ENCODE data around the gene CA10.

Gene CA10

GRCh38 chr17:51833620-51834019, 324.9 kb downstream of the CA10 start:
- H3K4me3 Mint-ChIP-seq, result no peak overlapping the region
- no peaks in the 10 kb centered on the region for H3K4me1 Mint-ChIP-seq (ENCODE audit: low read depth)
- H3K27me3 Mint-ChIP-seq (ENCODE audit: low read depth), result peaks cover 7% of the 10 kb centered on the region
- DNase-seq (ENCODE audit: low spot score), result no peak
- H3K27ac Mint-ChIP-seq, result no peak overlapping the region
- no peaks in the 10 kb centered on the region for H3K9me3 Mint-ChIP-seq
- H3K36me3 Mint-ChIP-seq (ENCODE audit: low read depth), result no peaks in the 10 kb centered on the region

GRCh38 chr17:51833045-51833444, 325.5 kb downstream of the CA10 start:
- Mint-ChIP-seq H3K4me1 (ENCODE audit: low read depth) (no peaks in the 10 kb centered on the region), H3K9me3 (no peaks in the 10 kb centered on the region), H3K4me3 (no peak overlapping the region), H3K36me3 (ENCODE audit: low read depth) (no peaks in the 10 kb centered on the region), H3K27ac (no peak overlapping the region), H3K27me3 (ENCODE audit: low read depth) (peaks cover 7% of the 10 kb centered on the region)
- no peak for DNase-seq (ENCODE audit: low spot score)

- Mint-ChIP-seq H3K4me1 (ENCODE audit: low read depth) (no peaks in the 10 kb centered on the region), H3K27ac (no peak overlapping the region), H3K4me3 (no peak overlapping the region), H3K27me3 (ENCODE audit: low read depth) (peaks cover 3% of the 10 kb centered on the region), H3K36me3 (ENCODE audit: low read depth) (no peaks in the 10 kb centered on the region), H3K9me3 (no peaks in the 10 kb centered on the region)
- no peak for DNase-seq (ENCODE audit: low spot score)
Observed at GRCh38 chr17:51830886-51831285, 327.6 kb downstream of the CA10 start.

- H3K27ac Mint-ChIP-seq, result no peak overlapping the region
- DNase-seq (ENCODE audit: low spot score), result no peak
- H3K4me1 Mint-ChIP-seq (ENCODE audit: low read depth), result no peaks in the 10 kb centered on the region
- no peak overlapping the region for H3K4me3 Mint-ChIP-seq
- H3K27me3 Mint-ChIP-seq (ENCODE audit: low read depth), result peaks cover 3% of the 10 kb centered on the region
- H3K36me3 Mint-ChIP-seq (ENCODE audit: low read depth), result no peaks in the 10 kb centered on the region
- no peaks in the 10 kb centered on the region for H3K9me3 Mint-ChIP-seq
Observed at GRCh38 chr17:51830451-51830850, 328.1 kb downstream of the CA10 start.

- DNase-seq (ENCODE audit: low spot score), result no peak
- Mint-ChIP-seq H3K27ac (no peak overlapping the region), H3K4me1 (ENCODE audit: low read depth) (no peaks in the 10 kb centered on the region), H3K4me3 (no peak overlapping the region), H3K27me3 (ENCODE audit: low read depth) (peaks cover 3% of the 10 kb centered on the region), H3K36me3 (ENCODE audit: low read depth) (no peaks in the 10 kb centered on the region), H3K9me3 (no peaks in the 10 kb centered on the region)
Observed at GRCh38 chr17:51828901-51829300, 329.6 kb downstream of the CA10 start.

GRCh38 chr17:51827140-51827539, 331.4 kb downstream of the CA10 start:
- Mint-ChIP-seq H3K27me3 (ENCODE audit: low read depth) (no peaks in the 10 kb centered on the region), H3K9me3 (no peaks in the 10 kb centered on the region), H3K36me3 (ENCODE audit: low read depth) (no peaks in the 10 kb centered on the region), H3K4me3 (no peak overlapping the region), H3K27ac (no peak overlapping the region), H3K4me1 (ENCODE audit: low read depth) (no peaks in the 10 kb centered on the region)
- no peak for DNase-seq (ENCODE audit: low spot score)

- no peak for DNase-seq (ENCODE audit: low spot score)
- no peak overlapping the region for H3K4me3 Mint-ChIP-seq
- no peaks in the 10 kb centered on the region for H3K36me3 Mint-ChIP-seq (ENCODE audit: low read depth)
- no peaks in the 10 kb centered on the region for H3K27me3 Mint-ChIP-seq (ENCODE audit: low read depth)
- no peaks in the 10 kb centered on the region for H3K9me3 Mint-ChIP-seq
- peaks cover 12% of the 10 kb centered on the region for H3K4me1 Mint-ChIP-seq (ENCODE audit: low read depth)
- H3K27ac Mint-ChIP-seq, result no peak overlapping the region
Observed at GRCh38 chr17:51820766-51821165, 337.7 kb downstream of the CA10 start.

GRCh38 chr17:51820252-51820651, 338.3 kb downstream of the CA10 start:
- no peaks in the 10 kb centered on the region for H3K36me3 Mint-ChIP-seq (ENCODE audit: low read depth)
- H3K27ac Mint-ChIP-seq, result peak overlapping the region; percentile 28
- no peaks in the 10 kb centered on the region for H3K27me3 Mint-ChIP-seq (ENCODE audit: low read depth)
- DNase-seq (ENCODE audit: low spot score), result peak; percentile 5
- no peaks in the 10 kb centered on the region for H3K9me3 Mint-ChIP-seq
- peaks cover 12% of the 10 kb centered on the region for H3K4me1 Mint-ChIP-seq (ENCODE audit: low read depth)
- H3K4me3 Mint-ChIP-seq, result no peak overlapping the region

GRCh38 chr17:51819341-51820219, 338.9 kb downstream of the CA10 start:
- Mint-ChIP-seq H3K27ac (peak overlapping the region; percentile 11), H3K36me3 (ENCODE audit: low read depth) (no peaks in the 10 kb centered on the region), H3K4me3 (no peak overlapping the region), H3K9me3 (no peaks in the 10 kb centered on the region), H3K4me1 (ENCODE audit: low read depth) (peaks cover 12% of the 10 kb centered on the region), H3K27me3 (ENCODE audit: low read depth) (no peaks in the 10 kb centered on the region)
- DNase-seq (ENCODE audit: low spot score), result no peak

- Mint-ChIP-seq H3K36me3 (ENCODE audit: low read depth) (no peaks in the 10 kb centered on the region), H3K27me3 (ENCODE audit: low read depth) (no peaks in the 10 kb centered on the region), H3K9me3 (no peaks in the 10 kb centered on the region), H3K4me1 (ENCODE audit: low read depth) (peaks cover 12% of the 10 kb centered on the region), H3K27ac (no peak overlapping the region), H3K4me3 (no peak overlapping the region)
- no peak for DNase-seq (ENCODE audit: low spot score)
Observed at GRCh38 chr17:51818777-51819176, 339.7 kb downstream of the CA10 start.

GRCh38 chr17:51817955-51818354, 340.6 kb downstream of the CA10 start:
- Mint-ChIP-seq H3K9me3 (no peaks in the 10 kb centered on the region), H3K27me3 (ENCODE audit: low read depth) (no peaks in the 10 kb centered on the region), H3K27ac (no peak overlapping the region), H3K36me3 (ENCODE audit: low read depth) (no peaks in the 10 kb centered on the region), H3K4me3 (no peak overlapping the region), H3K4me1 (ENCODE audit: low read depth) (peaks cover 12% of the 10 kb centered on the region)
- no peak for DNase-seq (ENCODE audit: low spot score)

- H3K27me3 Mint-ChIP-seq (ENCODE audit: low read depth), result no peaks in the 10 kb centered on the region
- H3K4me3 Mint-ChIP-seq, result no peak overlapping the region
- peaks cover 12% of the 10 kb centered on the region for H3K4me1 Mint-ChIP-seq (ENCODE audit: low read depth)
- no peak for DNase-seq (ENCODE audit: low spot score)
- H3K27ac Mint-ChIP-seq, result no peak overlapping the region
- H3K36me3 Mint-ChIP-seq (ENCODE audit: low read depth), result no peaks in the 10 kb centered on the region
- H3K9me3 Mint-ChIP-seq, result no peaks in the 10 kb centered on the region
Observed at GRCh38 chr17:51817117-51817516, 341.4 kb downstream of the CA10 start.

GRCh38 chr17:51815097-51815496, 343.4 kb downstream of the CA10 start:
- H3K27me3 Mint-ChIP-seq (ENCODE audit: low read depth), result peaks cover 3% of the 10 kb centered on the region
- DNase-seq (ENCODE audit: low spot score), result no peak
- H3K4me3 Mint-ChIP-seq, result no peak overlapping the region
- no peak overlapping the region for H3K27ac Mint-ChIP-seq
- H3K9me3 Mint-ChIP-seq, result no peaks in the 10 kb centered on the region
- peaks cover 8% of the 10 kb centered on the region for H3K4me1 Mint-ChIP-seq (ENCODE audit: low read depth)
- H3K36me3 Mint-ChIP-seq (ENCODE audit: low read depth), result no peaks in the 10 kb centered on the region

GRCh38 chr17:51814521-51814920, 344.0 kb downstream of the CA10 start:
- Mint-ChIP-seq H3K4me3 (no peak overlapping the region), H3K27me3 (ENCODE audit: low read depth) (peaks cover 3% of the 10 kb centered on the region), H3K27ac (no peak overlapping the region), H3K36me3 (ENCODE audit: low read depth) (no peaks in the 10 kb centered on the region), H3K4me1 (ENCODE audit: low read depth) (peaks cover 2% of the 10 kb centered on the region), H3K9me3 (no peaks in the 10 kb centered on the region)
- DNase-seq (ENCODE audit: low spot score), result no peak

GRCh38 chr17:51813784-51814174, 344.7 kb downstream of the CA10 start:
- Mint-ChIP-seq H3K27me3 (ENCODE audit: low read depth) (peaks cover 3% of the 10 kb centered on the region), H3K4me1 (ENCODE audit: low read depth) (peaks cover 2% of the 10 kb centered on the region), H3K36me3 (ENCODE audit: low read depth) (no peaks in the 10 kb centered on the region), H3K9me3 (no peaks in the 10 kb centered on the region), H3K4me3 (no peak overlapping the region), H3K27ac (no peak overlapping the region)
- no peak for DNase-seq (ENCODE audit: low spot score)
